H54 (cell line): Measurements from ENCODE around the gene TCP11.

Experiments used
- DNase-seq: peaks from one replicate; pipeline ENCODE4 v3.0.0; 2011; ENCODE audit warnings: low spot score, mixed read lengths; ENCODE audit not compliant: insufficient read length
- FAIRE-seq: peaks from 3 replicates; lab custom pipeline; 2011; peaks lifted over from hg19 to GRCh38; lab: Jason Lieb, UNC
- POLR2A ChIP-seq: IDR thresholded peaks from 2 replicates; pipeline ENCODE4 v1.6.1; 2011; ENCODE audit warnings: low read depth, mild to moderate bottlenecking, low read length

TCP11 gene

GRCh38 chr6:35089216-35089934 lies 51.8 kb downstream of the TCP11 start:
- DNase-seq, result no peak

GRCh38 chr6:35088281-35089215 lies 52.6 kb downstream of the TCP11 start:
- no peak for DNase-seq
- no peak for TF ChIP-seq POLR2A
- FAIRE-seq, result no peak

More at GRCh38 chr6:35089216-35089934, 51.8 kb downstream of the TCP11 start:
- no peak for FAIRE-seq
- no peak for TF ChIP-seq POLR2A

GRCh38 chr6:35087361-35088280 lies 53.5 kb downstream of the TCP11 start:
- FAIRE-seq, result no peak
- DNase-seq, result no peak
- TF ChIP-seq POLR2A, result no peak

- no peak for FAIRE-seq
- DNase-seq, result no peak
- TF ChIP-seq POLR2A, result no peak
Observed at GRCh38 chr6:35086636-35087360, 54.3 kb downstream of the TCP11 start.

- no peak for FAIRE-seq
- TF ChIP-seq POLR2A, result no peak
- no peak for DNase-seq
Observed at GRCh38 chr6:35086282-35086632, 54.9 kb downstream of the TCP11 start.

GRCh38 chr6:35085359-35086281 lies 55.5 kb downstream of the TCP11 start:
- DNase-seq, result no peak
- no peak for FAIRE-seq

DNA sequence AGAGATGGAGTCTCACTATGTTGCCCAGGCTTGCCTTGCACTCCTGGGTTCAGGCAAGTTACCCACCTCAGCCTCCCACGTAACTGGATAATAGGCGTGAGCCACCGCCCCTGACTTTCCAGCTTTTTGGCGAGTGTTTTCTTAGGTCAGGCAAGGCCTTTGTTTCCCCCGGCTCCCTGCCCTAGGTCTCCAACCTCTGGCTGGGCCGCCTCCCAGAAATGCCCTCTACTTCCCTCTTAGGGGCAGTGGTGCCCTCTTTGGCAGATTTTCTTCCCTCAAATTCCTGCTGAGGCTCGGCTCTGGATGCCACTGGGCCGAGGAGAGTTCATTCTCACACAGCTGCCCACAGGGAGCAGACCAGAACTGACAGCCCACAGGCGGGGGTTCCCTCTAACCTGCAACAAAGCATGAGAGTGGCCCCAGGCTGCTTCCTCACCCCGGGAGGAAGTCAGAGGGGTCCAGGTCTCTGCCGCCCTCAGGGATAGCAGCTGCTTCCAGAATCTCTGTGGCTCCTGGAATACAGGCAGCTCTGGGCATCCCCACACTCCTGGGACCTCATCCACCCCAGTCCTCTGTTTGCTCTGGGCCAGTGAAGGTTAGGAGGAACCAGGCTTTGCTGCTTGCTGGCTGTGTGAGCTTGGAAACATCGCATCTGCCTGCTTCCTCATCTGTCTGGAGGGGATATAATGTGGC lies 56.5 kb downstream of the TCP11 start:
- no peak for FAIRE-seq
- no peak for TF ChIP-seq POLR2A
- no peak for DNase-seq

More at GRCh38 chr6:35085359-35086281, 55.5 kb downstream of the TCP11 start:
- TF ChIP-seq POLR2A, result no peak

DNA sequence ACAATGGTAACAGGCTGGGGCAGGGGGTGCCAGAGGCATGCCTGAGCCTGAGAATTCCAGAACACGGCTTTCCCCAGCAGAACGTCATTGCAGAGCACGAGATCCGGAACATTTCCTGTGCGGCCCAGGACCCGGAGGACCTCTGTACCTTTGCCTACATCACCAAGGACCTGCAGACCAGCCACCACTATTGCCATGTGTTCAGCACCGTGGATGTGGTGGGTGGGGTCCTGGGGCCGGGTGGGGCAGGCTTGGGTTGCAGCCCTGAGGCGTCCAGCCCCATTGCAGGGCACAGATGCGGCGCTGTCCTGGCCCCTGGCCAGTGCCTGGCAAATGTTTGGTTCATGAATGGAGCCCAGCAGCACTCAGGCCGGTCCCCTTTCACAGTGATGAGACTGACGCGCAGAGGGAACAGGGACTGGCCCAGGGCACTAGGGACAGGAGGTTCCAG lies 57.1 kb downstream of the TCP11 start:
- no peak for FAIRE-seq
- no peak for DNase-seq
- no peak for TF ChIP-seq POLR2A

- no peak for DNase-seq
- TF ChIP-seq POLR2A, result no peak
- no peak for FAIRE-seq
Observed at GRCh38 chr6:35083507-35083906, 57.6 kb downstream of the TCP11 start.

- TF ChIP-seq POLR2A, result no peak
Observed at GRCh38 chr6:35082733-35083403, 58.3 kb downstream of the TCP11 start.

More at GRCh38 chr6:35082733-35083403, 58.3 kb downstream of the TCP11 start:
- no peak for FAIRE-seq
- no peak for DNase-seq
